Upper lobe of right lung (tissue), 1 donor: ENCODE measurements around the gene HMCES. TPM values are rescaled to one million over a fixed set of nuclear protein-coding genes. Genes with fewer than 3 reads are reported as not detected.

Source experiments
- ATAC-seq: fragments of 200-7000 bp; cut with Tn5 transposase; one replicate; pipeline ENCODE4 v1.9.1; 2020; ENCODE audit warnings: mild to moderate bottlenecking, moderate library complexity
- DNase-seq: peaks from one replicate; pipeline ENCODE4 v3.0.0-alpha.2; 2020
- H3K27ac ChIP-seq: fragments of 200-600 bp; one replicate; pipeline ENCODE4 v1.8.0; 2022
- H3K27me3 ChIP-seq: fragments of 200-600 bp; one replicate; pipeline ENCODE4 v1.8.0; 2022; ENCODE audit warnings: mild to moderate bottlenecking
- H3K36me3 ChIP-seq: fragments of 200-600 bp; one replicate; pipeline ENCODE4 v1.8.0; 2022
- H3K4me1 ChIP-seq: fragments of 200-600 bp; one replicate; pipeline ENCODE4 v1.8.0; 2022
- H3K4me3 ChIP-seq: fragments of 200-600 bp; one replicate; pipeline ENCODE4 v1.8.0; 2022; ENCODE audit warnings: mild to moderate bottlenecking
- H3K9me3 ChIP-seq: fragments of 200-600 bp; one replicate; pipeline ENCODE4 v1.8.0; 2022
- intact Hi-C: fragments of 100-400 bp; cut with DNase I; formaldehyde crosslinking; loops from one replicate; pipeline ENCODE4 v1.11.0; 2022
- total RNA-seq: library from RNA; stranded (reverse); fragmentation: NEBNext Ultra II Directional; extraction: Animal tissue kit (Norgen Biotek cat#: 25700); gene quantifications from one replicate; pipeline ENCODE4 v1.2.1, GENCODE V29; 2021
- TF ChIP-seq, protein P1 (sequence below): fragments of 200-600 bp; IDR thresholded peaks from one replicate; pipeline ENCODE4 v1.8.0; 2022; ENCODE audit warnings: antibody characterized with exemption
- donor health status: DM: no; HTN: yes; CAD: no; lungs with severe emphysema.

Gene HMCES
- total RNA-seq, 1 donor from 2014 or later, result 34.8 TPM

DNA sequence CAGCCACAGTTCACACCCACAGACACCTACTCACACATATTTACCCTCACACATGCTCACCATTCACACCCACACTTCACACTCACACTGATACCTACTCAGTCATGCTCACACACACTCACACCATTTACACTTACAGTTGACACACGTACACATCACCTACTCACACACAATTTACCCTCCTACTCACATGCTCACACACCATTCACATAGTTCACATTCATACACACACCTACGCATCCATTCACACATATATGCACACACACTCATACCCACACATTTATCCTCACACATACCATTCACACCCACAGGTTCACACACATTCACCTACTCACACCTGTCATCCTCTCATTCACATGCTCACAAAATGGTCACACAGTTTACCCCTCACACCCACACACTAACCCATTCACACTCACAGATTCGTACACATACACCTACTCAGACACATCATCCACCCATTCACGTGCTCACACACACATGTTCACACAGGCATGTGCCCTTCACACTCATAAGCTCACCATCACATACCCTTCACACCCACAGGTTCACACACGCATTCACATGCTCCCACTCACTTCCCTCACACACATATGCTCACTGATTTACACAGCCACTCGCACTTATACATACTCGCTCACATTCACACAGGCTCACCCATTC lies 42.3 kb downstream of the HMCES start:
- Histone ChIP-seq H3K4me3 (no peak overlapping the region), H3K27me3 (no peaks in the 10 kb centered on the region), H3K9me3 (no peaks in the 10 kb centered on the region), H3K36me3 (no peaks in the 10 kb centered on the region), H3K4me1 (peaks cover 6% of the 10 kb centered on the region), H3K27ac (no peak overlapping the region)
- DNase-seq (no peak), ATAC-seq (no peak)
- intact Hi-C loops, result no loop called here
- TF ChIP-seq, protein P1, sequence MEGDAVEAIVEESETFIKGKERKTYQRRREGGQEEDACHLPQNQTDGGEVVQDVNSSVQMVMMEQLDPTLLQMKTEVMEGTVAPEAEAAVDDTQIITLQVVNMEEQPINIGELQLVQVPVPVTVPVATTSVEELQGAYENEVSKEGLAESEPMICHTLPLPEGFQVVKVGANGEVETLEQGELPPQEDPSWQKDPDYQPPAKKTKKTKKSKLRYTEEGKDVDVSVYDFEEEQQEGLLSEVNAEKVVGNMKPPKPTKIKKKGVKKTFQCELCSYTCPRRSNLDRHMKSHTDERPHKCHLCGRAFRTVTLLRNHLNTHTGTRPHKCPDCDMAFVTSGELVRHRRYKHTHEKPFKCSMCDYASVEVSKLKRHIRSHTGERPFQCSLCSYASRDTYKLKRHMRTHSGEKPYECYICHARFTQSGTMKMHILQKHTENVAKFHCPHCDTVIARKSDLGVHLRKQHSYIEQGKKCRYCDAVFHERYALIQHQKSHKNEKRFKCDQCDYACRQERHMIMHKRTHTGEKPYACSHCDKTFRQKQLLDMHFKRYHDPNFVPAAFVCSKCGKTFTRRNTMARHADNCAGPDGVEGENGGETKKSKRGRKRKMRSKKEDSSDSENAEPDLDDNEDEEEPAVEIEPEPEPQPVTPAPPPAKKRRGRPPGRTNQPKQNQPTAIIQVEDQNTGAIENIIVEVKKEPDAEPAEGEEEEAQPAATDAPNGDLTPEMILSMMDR, result no peak

DNA sequence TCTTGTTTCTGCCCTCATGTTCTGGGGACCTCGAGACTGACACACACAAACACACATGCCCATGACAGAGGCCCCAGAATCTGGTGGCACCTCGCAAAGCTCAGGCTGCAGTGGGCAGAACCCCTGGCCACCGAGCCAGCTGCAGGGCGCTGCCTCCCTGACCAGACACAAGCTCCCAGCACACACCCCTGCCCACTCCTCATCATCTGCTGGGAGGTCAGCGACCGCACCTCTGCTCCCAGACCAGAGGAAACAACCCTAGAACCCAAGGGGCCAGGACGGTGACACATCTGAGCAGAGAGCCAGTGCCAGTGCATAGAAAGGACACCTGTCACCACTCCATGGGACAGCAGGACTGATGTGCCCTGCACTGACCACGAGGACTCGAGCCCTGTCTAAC lies 43.2 kb downstream of the HMCES start:
- Histone ChIP-seq H3K9me3 (no peaks in the 10 kb centered on the region), H3K4me3 (no peak overlapping the region), H3K27me3 (no peaks in the 10 kb centered on the region), H3K4me1 (peaks cover 3% of the 10 kb centered on the region), H3K36me3 (no peaks in the 10 kb centered on the region), H3K27ac (no peak overlapping the region)
- intact Hi-C loops, result no loop called here
- no peak for ATAC-seq
- DNase-seq, result no peak
- TF ChIP-seq, protein P1, result no peak

DNA sequence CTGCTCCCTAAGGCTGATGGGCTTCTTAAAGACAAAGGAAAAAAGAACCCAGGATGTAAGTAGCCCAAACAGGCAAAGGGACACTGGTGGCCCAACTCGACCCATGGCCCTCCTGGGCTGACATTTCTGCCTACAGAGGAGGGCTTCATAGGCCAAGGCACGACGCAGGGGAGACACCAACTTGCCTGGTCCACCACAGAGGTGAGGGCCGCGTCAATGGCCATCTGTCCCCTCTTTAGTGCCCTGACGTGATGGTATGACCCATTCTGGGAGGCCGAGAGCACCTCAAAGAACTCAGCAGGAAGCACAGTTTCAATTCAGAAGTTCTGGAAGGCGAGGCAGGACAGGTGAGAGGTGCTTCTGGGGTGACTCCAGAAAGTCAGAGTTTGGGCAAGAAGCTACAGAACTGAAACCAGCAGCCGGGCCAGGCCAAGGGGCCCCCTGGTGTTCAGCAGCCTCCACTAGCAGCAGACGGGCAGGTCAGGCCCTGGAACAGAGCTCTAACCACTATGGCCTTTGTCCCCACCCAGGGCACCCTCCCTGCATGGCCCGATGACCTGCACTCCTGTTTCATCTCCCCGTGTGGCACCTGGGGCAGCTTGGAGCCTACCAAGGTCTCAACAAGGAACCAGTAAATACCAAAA lies 45.1 kb downstream of the HMCES start:
- Histone ChIP-seq H3K4me3 (no peak overlapping the region), H3K27me3 (no peaks in the 10 kb centered on the region), H3K36me3 (no peaks in the 10 kb centered on the region), H3K4me1 (no peaks in the 10 kb centered on the region), H3K27ac (no peak overlapping the region), H3K9me3 (no peaks in the 10 kb centered on the region)
- TF ChIP-seq, protein P1, result peak; percentile 17
- DNase-seq, result no peak
- peak; percentile 14 for ATAC-seq
- intact Hi-C loops, result no loop called here

DNA sequence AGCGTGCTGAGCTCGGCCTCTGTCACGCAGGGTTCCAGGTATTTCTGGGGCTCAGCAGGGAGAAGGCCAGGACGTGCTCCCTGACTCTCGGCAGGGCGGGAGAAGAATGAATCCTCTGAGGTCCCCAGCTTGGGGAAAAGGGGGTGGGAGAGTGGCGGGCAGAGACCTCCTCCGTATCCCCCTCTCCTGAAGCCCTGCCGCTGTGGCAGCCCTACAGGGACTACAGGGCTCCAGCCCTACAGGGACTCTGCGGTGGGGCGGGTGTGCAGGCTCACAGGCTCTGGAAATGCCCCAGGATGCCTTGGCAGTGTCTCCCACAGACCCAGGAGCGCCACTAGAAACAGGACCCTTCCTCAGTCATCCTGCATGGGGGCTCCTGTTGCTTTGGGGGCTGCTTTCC lies 46.2 kb downstream of the HMCES start:
- TF ChIP-seq, protein P1, result no peak
- DNase-seq (no peak), ATAC-seq (no peak)
- no peaks in the 10 kb centered on the region for H3K9me3 ChIP-seq
- H3K27ac ChIP-seq, result no peak overlapping the region
- no peaks in the 10 kb centered on the region for H3K27me3 ChIP-seq
- intact Hi-C loops, result no loop called here
- H3K4me1 ChIP-seq, result no peaks in the 10 kb centered on the region
- H3K4me3 ChIP-seq, result no peak overlapping the region
- no peaks in the 10 kb centered on the region for H3K36me3 ChIP-seq

DNA sequence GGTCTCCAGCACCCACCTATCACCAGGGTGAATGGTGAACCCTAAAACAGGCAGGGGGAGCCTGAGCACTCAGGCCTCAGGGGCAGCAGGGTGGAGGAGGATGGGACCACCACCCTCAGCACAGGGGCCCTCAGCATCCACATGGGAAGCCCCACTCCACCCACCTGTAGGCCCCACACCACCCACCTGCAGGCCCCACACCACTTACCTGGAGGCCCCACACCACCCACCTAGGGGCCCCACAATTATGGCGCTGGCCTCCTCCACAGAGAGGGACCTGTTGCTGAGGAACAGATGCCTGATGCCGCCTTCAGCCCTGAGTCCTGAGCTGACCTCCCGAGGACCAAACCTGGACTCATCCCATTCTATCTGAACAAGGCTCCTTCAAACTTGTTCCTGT lies 46.7 kb downstream of the HMCES start:
- intact Hi-C loops, result no loop called here
- H3K9me3 ChIP-seq, result no peaks in the 10 kb centered on the region
- ATAC-seq (no peak), DNase-seq (no peak)
- TF ChIP-seq, protein P1, result no peak
- H3K4me1 ChIP-seq, result no peaks in the 10 kb centered on the region
- H3K36me3 ChIP-seq, result no peaks in the 10 kb centered on the region
- no peak overlapping the region for H3K4me3 ChIP-seq
- H3K27ac ChIP-seq, result no peak overlapping the region
- no peaks in the 10 kb centered on the region for H3K27me3 ChIP-seq
